ENCODE data around the gene ZNF638.

The ZNF638 gene

DNA sequence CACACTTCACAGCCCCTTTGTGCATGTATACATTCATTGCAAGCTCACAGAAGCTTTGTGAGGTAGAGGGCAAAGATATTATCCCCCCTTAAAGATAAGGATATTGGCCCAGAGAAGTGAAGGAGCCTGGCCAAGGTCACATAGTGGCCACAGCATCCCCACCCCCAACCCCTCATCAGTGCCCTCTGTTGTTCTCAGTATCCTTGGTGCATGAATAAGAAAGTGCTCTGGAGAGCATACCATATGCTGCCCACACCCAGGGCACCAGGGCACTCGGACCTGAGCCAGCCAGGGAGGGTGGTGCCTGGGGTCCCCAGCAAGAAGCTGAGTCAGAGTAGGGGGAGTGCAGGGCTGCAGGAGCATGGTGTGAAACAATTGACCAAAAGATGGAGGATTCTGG is 125.0 kb downstream of the ZNF638 start:
- no peak for DNase-seq

DNA sequence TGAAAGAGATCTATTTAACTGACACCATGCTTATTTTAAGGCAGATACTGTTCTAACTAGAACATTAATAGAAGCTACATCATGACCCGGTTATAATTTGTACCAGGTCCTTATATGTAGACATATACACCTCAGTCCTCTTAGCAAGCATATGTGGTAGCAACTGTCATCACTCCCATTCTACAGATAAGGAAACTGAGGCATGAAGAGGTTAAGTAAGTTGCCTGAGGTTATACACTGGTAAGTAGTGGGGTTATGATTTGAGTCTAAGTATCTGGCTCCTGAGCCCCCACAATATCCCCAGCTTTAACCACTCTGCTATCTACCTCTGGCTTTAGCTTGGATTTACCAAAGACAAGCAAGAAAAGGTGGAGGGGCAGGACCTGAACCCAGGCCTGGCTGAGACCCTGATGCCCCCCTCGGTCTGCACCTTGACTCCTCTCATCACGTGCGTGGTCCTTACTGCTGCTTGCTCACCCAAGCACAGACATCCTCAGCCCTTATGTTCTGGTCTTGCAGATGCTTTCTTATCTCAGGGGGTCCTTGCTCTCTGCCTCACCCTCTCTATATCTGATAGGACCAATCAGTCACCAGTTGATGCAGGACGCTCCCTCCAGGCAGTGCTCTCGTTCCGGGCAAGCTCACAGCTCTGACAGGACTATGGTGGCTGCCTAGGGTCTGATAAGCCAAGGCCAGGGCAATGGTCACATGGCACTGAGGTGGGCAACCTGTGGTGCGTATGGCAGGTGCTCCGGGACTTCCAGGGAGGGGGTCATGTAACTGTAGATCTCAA is 125.7 kb downstream of the ZNF638 start:
- no peak for DNase-seq

DNA sequence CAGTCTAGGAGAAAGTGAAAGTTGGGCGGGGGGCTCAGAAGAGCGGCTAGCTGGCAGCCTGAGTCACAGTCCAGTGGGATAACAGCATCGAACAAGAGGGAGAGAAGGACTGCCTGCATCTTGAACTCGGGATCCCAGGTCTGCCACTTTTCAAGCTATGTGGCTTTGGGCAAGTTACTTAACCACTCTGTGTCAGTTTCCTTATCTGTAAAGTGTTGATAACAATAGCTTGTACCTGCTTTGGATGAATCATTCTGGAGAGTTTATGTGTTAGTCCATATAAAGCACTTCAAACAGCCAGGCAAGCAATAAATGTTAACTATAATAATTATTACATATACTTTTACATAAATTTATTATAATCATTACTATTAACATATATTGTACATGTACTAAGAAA is 126.3 kb downstream of the ZNF638 start:
- DNase-seq = no peak

DNA sequence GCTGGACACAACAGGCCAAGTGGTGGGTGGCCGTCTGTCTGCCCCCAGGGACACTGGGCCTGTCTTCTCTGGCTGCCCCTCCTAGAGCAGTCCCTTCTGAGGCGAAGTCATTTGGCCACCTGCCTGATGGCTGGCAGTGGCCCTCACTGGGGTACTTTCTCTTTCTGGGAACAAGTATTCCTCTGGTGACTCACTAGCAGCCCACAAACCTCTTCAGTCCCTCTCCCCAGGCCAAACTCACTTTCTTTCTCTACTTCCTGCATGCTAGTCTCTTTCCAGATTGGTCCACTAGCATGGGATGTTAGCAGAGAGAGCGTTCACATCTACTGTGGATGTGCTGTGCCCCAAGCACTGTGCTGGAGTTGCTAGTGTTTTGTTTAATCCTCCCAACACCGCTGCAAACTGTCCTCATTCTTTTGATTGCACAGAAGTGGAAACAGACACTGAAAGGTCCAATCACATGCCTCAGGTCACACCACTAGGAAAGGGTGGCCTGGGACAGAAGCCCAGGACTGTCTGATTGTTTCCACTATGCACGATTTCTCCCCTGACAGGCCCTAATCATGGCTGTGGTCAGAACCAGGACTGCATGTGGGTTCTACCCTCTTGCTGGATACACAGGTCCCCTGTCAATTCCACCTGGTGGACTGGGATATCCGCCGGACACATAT is 127.0 kb downstream of the ZNF638 start:
- DNase-seq = no peak

DNA sequence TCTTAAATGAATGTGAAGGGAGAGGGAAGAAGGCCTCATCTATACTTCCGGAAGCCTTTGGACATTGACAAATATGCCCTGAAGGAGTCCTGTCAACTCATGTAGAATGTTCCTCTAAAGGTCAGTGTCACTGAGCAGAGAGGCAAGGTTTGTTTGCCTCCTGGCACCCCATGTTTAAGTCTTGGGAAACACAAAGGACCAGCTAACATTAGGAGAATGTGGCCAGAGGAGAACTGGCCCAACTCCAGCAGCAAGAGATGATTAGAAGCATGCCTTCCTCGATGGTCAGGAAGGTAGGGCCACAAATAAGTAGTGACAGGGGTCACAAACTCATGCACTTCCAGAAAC is 127.5 kb downstream of the ZNF638 start:
- DNase-seq = no peak

DNA sequence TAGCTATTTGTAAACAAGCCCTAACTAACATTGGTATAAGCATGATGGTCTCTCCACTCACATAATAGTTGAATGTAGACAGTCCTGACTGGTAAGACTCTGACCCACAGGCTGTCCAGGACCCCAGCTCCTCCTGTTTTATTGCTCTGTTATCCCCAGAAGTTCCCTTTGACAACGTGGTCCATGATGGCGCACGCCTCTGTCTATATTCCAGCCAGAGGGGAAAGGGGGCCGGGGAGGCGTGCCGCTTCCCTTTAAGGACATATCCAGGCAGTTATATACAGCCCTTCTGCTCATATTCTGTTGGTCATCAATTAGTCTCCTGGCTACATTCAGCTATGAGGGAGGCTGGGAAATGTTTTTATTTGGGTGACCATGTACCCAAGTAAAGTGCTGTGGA is 128.5 kb downstream of the ZNF638 start:
- DNase-seq = no peak

DNA sequence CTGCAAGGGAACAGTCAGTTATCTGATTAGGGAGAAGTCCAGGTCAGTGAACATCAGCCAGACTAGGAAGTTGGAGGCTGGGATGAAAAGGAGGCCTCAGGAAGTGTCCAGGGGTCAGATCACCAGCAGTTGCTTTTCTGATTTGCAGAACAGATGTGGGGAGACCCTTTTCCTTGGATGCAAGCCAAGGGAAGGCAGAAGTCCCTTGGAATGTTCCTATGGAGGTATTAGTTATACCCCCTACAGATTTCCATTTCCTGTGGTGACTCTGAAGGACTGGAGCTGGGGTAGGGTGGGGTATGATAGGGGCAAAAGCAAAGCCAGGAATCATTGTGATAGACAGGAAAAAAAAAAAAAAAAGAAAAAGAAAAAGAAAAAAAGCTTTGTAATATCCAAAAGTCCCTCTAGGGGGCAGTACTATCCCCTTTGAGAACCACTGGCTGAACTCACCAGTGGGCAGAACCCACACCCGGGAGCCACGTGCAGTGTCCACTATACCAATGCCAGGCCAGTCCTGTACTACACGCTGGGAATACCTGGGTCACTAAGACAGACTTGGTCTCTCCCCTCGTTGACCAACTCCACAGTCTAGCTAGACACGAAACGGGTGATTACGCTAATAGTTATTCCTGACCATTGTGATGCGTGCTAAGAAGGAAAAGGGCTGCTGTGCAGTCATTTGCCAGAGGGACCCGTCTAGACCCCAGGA is 129.2 kb downstream of the ZNF638 start:
- DNase-seq = no peak

DNA sequence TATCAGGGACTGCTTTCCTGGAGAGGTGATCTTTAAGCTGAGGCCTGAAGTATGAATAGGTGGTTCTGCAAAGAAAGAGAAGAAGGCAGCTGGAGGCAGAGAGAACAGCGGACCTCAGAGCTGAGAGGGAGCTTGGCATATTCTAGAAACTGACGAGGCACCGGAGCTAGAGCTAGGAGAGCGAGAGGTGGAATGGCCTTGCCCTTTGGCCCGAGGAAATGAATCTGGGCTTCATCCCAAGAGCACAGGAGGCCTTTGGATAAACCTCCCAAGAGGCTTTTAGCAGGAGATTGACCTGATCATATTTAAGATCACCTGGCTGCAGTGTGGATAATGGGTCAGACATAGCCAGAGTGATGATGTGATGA is 129.7 kb downstream of the ZNF638 start:
- DNase-seq = no peak

DNA sequence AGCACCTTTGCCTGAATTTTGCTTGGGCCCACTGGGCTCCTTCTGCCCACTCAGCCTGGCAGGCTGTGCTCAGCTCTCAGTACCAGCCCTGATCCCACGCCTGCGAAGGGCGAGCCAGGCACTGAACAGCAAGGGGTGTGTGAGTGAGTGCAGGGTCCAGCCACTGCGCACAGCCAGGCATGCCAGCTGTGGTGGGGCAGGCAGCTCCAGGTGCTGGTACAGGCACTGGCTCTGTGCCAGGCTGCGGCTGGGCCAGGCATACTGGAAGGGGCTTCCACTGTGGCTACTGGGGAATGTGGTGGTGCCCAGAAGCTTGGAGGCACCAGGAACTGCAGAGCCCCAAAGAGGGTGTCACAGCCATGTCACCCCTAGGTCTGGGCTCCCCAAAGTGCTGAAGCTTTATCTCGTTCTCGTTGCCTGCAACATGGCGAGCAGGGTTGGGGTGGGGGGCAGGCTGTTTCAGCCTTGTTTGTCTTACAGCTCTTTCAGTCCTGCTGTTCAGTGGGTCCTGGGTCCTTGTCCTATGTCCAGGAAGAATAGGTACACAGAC is 130.5 kb downstream of the ZNF638 start:
- DNase-seq = no peak

DNA sequence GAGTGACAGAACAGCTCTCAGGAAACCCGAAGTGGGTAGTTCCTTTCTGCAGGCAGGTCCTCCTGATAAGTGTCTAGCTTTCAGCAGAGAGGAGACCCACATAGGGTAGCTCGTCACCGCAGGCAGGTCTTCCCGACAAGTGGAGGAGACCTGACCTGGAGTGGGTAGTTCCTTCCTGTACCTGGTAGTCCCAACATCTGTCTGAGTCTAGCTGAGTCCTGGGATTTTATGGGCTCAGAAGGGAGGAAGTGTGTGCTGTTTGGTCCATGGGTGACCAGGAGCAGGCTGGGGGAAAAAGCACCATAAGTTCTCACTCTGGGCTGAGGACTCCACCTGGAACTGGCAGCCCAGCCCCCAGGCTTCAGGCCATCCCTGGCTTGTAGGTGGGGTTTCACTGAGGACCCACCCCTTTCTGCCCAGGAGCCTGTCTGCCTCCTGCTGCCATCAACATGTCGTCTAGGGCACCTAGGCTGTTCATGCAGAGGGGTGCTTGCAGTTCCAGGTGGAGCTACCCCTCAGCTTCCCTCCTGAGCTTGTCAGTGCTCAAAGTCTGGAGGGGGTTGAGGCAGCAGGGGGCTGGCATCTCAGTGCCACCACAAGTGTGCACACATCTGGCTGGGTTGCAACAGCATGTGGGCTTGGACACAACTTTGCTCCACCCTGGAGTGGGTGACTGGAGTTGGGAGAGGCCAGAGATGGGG is 131.2 kb downstream of the ZNF638 start:
- DNase-seq = no peak

DNA sequence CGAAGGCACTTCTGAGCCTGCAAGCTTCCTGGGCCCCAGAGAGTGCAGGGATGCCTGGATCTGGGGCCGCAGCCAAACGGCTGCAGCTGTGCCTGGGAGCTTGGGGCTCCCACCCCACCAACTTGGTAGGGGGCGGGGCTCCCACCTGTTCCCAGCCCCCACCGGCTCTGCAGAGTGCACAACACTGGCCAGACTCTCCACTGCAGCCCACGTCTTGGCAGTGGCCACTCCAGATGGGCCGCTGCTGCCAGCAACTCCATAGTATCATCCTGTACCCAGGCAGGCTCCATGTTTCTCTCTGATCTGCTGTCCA is 131.7 kb downstream of the ZNF638 start:
- DNase-seq = no peak

DNA sequence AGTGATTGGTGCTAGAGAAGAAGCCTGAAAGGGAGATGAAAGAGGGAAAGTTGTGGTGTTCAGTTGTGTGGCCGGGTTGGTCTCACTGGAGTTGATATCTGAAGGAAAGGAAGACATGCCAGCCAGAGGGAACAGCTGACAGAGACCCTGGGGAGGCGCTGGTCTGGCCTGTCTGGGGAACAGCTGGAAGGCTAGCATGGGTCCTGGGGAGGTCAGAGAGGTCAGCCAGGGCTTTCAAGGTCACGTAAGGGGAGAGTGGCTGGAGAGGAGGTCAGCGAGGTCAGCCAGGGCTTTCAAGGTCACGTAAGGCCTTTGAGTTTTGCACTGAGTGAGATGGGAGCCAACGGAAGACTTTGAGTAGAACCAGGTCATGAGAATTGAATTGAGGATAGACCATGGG is 132.8 kb downstream of the ZNF638 start:
- DNase-seq = no peak

DNA sequence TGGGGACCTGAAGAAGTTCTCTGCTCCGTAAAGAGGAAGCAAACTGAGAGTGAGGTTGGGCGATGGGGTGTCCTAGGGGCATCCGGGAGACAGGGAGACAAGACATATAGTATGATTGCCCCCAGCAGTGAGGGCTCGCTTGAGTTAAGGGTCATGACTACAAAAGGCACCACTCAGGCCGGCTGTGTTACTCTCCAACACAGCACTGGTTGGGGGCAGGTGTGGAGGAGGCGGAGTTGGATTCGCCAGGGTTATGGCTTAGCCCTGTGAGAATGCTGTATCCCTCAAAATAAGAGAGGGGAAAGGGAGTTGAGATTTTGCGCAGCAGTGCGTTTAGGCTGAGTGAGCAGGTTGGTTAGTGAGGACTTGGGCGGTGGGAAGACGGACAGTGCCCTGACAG is 133.8 kb downstream of the ZNF638 start:
- no peak for DNase-seq

DNA sequence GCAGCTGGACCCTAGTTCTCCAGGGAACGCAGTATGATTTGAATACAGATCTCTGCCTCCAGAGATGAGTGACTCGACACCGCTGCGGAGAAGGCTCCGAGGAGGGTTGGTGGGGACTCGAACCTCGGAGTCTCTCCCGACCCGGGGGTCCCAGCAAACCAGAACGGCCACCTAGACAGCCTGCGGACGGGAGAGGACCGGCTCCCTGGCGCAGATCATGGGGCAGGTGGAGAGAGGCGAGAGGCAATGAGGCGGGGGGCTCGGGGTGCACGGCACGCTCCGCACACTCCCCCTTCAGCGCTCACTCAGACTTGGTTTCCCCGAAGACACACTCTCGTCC is 134.3 kb downstream of the ZNF638 start:
- no peak for DNase-seq

DNA sequence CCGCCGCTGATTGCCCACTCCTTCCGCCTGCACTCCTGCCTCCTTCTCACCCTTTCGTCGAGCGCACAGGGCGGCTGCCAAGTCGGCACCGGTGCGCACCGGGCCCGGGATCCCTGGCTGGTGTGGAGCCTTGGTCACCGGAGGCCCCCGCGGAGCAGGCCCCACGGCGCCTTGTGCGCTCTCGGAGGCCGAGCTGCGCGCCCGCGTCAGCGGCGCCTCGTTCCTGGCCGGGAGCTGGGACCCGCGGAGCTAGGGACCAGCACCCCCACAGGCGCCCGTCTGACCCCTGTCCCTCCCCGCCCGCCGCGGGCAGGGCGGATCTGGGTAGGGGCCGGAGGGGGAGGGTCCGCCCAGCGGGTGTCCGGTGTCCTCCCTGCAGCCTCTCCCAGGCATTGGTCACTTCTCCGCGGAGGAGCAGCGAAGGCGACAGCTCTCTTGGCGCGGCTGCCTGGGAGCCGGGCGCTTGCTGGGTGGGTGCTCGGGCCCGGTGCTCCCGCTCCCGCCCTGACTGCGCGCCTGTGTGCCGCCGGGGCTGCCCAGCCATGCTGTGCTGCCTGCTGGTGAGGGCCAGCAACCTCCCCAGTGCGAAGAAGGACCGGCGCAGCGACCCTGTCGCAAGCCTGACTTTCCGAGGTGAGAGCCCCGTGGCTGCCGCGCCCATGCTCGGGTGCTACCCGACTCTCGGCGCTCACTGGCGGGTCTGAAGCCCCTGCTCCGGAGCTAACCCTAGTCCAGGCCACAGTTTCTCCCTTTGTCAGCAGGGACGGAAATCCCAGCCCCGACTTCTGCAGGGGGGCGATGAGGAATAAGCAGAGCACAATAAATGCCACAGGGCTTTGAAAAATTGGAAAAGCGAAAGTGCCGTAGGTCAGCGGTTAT is 135.0 kb downstream of the ZNF638 start:
- DNase-seq = no peak

DNA sequence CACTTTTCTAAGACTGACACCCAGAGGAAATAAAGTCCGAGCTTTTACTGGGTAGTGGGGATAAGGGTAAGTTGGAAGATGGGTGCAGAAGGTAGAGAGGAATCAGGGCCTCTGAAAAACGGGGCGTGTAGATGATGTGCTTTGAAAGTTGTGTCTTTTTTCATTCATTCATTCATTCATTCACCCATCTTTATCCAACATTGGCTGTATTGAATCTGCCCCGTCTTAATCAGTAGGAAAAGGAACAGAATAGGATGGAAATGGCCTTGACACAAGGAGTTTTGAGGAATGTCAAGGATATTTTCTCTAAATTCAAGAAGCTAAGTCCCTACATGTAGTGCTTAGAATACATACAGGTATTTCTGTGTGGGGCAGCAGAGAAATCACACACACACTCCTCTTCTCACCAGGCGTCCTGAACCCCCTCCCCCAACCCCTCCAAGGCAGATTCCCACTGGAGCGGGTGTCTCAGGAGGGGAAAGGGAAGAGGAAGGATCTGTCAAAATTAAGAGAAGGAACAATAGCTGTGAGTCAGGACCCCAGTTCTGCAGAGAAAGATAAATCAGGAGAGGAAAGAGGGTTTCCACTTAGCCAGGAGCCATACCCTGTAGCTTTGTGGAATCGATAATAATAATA is 135.7 kb downstream of the ZNF638 start:
- no peak for DNase-seq

DNA sequence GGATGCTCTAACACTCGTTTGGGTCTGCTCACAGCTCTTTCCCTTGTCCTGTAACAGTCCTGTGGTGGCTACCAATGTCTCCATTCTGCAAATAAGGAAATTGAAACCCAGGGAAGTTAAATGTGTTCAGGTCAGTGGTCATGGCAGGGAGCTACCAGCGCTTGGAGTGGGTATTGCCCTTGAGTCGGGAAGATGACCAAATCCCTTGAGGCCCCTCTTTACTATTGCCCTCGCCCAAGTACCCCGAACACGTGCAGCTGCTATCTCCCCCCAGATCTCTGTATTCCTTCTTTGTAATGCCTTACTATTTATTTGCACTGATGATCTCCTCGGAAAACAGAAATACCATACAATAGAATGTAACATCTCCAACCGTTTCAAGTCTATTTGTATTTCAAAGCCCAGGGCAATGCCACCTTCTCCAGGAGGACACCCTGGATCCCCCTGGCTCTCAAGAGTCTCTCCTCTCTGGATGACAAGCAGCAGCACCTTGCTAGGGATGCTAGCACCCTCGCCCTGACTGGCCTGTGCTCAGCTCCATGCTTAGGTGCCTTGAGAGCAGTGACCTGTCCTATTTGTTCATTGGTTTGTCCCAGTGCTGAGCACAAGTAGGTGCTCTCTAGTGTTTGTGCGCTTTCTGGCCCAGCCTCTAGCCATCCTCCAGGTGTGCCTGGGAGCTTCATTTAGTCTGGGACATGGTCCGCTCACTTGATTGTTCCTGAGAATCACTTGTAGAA is 136.9 kb downstream of the ZNF638 start:
- DNase-seq = no peak

DNA sequence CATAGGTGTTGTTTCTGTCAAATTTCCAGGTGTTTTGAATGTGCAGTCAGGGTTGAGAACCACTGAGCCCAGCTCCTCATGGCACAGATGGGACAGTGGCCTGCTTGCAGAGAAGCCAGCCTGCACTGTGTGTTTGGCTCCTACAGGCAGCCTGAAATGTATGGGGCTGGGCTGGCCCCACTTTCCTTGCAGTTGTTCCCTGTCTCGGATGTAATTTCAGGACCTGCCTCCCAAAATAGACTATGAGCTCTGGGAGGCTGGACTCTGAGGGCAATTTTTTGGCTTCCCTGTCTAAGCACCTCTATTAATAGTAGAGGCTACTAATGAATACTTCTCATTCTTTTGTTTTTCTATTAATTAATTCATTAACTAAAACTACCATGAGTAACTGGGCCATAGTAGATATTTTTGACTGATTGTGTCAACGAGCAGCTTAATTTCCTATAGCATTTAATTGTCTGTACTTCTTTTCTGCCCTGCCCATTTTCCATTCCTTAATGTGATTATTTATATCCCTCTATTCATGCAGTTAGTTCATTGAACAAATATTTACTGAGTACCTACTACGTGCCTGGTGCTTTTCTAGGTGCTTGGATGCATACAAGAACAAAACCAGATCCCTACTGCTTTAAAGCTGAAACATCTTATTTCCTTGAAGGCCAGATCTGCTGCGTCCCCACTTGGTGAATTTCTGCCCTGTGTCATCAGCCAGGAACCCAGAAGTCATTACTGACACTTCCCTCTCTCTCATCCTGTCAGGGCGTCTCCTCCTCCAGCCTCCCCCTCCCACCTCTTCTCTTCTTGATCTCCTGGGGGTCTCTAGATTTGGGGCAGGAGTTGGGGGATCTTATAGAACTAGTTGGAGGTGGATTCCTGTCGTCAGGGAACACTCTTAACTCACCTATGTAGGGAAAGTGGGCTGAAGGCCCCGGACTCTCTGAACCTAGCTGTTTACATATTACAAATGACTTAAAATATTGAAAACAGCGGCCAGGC is 138.1 kb downstream of the ZNF638 start:
- DNase-seq = no peak

DNA sequence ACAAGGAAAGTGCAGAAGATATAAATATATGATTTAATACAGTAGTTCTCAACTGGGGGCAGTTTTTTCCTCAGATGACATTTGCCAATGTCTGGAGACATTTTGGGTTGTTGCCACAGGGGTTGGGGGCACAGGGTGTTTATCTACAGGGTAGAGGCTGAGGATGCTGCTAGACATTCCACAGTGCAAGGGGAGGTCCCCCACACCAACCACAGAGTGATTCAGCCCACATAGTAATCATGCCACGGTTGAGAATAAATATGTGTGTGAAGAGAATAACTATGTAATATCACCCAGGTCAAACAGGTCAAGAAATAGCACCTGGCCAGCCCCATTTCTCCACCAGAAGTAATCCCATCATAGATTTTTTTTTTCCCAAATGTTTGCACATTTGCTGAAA is 139.7 kb downstream of the ZNF638 start:
- no peak for DNase-seq

DNA sequence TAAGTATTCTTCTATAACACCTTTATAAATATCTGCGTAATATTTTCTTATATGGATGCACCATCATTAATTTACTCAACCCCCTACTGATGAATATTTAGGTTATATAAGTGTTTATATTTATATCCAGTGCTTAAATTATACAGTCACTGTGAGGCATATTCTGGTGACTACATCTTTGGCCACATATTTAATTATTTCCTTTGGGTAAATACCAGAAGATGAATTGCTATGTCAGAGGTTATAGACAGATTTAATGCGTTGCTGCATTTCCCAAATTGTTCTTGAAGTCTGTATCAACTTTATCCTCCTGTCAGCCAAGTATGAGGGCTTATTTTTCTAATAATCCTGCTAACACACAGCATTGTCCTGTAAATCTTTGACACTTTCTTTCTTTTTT is 140.4 kb downstream of the ZNF638 start:
- no peak for DNase-seq
